Stimulated activated CD4-positive, alpha-beta T cell treated with anti-CD3 and anti-CD28 coated beads, Interleukin-12 subunit alpha, Interleukin-12 subunit beta, amount 100 ng/mL, for 4 hours (primary cell): ENCODE results near the gene KAZN.

ENCODE experiments used
- DNase-seq: peaks from one replicate; pipeline ENCODE4 v3.0.0-alpha.2; 2020

KAZN gene

DNA sequence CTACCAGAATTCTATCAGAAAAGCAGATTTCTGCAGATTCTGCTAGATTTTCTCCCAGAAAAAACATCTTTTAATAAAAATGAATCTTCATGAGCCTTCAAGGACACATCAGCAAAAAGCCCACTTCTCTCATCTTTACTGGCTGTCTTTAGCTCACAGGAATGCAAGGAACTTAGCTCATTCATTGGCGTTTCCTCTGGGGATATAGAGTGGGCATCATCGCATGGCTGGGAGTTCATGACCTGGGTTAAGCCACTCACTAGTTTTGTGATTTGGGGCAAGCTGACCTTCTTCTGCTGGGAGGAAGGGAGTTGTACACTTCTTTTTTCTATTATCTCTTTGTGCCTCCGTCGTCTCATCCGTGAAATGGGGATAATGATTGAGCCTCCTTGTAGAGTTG is 149.7 kb downstream of the KAZN start:
- DNase-seq: no peak

DNA sequence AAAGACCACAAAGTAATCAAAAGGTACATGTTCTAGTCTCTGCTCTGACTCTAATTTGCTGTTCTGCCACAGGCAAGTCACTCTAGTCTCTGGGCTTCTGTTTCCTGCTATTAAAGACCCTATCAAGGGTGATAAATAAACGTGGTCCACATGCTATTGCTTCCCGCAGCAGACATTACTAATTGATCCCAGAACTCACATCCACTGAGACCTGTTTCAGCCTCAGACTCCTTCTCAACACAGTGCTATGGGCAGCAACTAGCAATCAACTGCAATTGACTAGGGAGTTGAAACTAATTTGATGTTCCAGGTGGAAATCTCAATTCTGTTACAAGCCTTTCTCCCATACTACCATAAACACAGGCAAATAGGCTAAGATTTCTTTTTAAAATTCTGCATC is 150.5 kb downstream of the KAZN start:
- no peak for DNase-seq

DNA sequence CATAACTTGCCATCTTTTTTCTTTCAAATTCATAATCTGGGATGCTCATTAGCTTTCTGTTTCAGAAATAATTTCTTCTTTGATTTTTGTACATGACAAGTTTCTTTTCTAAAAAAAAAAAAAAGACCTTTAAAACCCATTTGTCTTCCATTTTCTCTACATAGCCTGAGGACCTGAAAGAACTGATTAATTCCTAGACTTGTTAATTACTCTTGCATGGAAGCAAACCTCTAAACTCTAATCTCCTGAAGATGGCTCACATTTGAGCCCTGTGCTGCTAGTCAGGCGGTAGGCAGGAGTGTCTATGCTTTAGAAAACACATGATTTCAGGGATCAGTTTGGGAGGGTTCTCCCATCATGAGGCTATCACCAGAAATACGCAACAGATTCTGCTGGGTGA is 152.0 kb downstream of the KAZN start:
- DNase-seq: no peak

DNA sequence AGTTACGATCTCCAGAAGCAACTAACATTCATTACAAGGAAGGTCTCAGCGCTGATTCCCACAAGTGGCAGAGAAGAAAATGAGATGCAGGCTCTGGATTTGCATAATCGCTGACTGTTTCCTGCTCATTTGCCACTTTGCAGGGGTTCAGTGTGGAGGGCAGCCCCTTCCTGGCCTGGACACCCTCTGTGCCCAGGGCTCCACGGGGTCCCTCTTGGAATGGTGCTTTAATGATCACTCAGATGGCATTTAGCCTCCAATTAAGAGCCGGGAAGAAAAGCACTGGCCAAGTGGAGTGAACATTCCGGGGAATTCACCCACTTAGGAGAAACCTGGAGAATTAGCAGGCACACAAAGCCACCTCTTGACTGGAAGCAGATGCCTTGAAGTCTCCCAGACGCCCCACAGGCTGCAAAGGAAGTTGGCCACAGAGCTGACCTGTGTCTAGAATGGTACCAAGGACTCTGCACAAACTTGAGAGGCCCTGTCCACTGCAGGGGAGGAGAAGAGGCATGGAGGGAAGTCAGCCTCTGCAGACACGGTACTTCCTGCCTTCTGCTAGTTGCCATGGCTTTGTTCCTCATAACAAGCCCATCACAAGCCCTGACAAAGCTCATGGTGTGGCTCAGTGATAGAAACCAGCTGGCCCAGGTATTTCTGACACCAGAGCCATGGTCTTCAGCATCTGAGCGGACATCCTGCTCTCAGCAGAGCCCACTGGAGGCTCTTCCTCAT is 157.2 kb downstream of the KAZN start:
- DNase-seq: no peak

DNA sequence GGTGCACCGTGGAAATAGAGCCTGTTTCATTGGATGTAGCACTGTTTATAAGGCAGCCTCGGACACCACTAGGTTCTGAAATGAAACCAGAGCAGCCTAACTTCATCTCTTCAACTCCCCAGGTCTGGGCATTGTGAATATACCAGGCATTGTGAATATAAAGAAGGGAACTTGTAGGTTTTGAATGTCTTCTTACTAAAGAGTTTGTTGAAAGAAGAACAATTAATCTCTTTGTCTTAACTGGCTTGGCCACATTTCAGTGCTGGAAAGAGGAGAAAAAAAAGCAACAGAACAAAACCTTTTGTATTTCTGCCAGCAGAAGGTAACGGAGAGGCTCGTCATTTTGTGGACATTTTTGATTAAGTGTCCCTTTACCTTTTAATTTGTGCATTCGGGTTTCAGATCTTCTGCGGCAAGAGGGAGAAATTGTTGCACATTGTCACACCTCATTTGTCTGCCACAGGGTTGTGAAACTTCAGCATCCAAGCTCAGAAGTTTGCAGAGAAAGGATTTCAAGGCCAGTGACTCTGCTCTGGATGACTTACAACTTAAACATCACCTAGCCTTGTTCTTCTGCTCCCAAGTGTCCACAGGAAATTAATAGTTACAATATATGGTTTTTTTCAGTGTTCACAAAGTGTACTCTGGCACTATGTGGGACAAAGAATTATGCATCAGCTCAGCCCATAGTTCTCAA is 158.3 kb downstream of the KAZN start:
- DNase-seq: no peak

DNA sequence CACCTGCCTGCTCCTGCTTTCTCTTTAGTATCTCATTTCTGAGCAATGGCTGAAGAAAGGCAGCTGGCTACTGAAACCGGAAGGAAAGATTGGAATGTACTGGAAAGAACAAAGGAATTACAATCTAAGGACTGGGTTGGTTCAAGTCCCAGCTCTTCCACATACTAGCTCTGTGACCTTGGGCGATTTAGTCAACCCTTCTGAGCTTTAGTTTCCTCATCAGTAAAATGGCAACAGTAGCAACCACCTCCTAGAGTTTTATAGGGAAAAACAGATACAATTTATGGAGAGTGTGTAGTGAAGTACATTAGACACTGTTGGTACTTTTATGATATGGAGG is 158.8 kb downstream of the KAZN start:
- DNase-seq: no peak

DNA sequence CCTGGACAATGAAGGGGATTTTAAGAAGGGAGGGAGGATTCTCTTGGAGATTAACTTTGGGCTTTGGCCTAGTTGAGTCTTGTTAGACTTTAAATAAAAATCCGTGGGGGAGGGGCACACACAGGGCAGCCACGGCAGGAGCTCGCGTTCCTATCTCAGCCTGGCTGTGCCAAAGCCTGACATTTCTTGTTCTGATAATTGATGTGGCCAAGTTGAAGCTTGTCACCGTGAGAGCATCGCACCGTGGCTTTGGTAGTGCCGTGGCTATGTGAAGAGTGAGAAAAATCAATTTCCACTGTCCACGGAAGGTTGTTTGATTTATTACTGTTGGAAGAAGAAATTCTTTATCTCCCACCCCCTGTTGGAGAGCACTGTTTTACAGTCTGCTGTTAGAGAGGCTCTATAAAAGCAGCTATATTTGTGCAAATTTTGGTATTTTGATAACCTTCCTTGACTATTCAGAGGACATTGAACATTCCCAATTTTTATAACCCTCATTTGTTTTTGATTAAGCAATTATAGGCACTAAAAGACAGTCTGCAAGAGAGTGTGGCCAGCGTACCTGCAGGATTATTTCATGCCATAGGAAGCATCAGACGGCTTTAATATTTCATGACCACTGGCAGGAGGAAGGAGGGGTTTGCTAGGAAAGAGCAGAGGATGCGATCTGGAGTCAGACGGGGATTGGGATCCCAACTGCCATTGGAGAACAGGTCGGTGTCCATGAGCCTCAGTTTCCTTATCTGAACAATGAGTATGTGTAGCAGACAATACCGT is 160.7 kb downstream of the KAZN start:
- DNase-seq: no peak

DNA sequence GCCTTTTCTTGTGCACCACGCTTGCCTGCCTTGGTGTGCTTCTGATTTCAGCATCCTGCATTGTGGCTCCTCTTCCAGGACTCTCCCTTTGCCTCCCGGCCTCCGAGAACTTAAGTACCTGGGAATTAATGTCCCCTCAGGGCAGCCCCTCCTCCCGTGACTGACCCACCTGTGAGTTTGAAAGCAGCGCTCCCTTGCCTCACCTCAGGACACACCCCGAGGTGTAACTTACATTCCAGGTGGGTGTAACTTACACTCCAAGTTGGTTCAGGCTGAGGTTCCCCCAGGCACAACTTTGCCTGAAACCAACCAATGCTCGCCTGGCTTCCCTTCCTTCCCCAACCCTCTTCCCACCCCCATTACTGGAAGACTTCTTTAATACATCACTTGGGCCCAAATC is 161.4 kb downstream of the KAZN start:
- no peak for DNase-seq

DNA sequence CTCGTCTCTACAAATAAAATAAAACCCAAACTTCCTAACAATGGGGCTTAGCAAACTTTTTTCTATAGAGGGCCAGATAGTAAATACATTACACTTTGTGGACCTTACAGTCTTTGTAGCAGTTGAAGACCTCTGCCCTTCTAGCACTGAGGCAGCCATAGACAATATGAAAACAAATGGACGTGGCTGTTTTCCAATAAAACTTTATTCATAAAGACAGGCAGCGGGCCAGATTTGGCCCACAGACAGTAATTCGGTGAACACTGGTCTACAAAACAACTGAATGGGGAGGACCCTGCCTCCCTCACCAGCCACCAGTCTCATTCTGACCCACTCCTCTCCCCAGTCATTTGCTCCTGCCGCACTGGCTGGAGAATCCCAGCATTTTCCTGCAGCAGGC is 162.3 kb downstream of the KAZN start:
- no peak for DNase-seq

DNA sequence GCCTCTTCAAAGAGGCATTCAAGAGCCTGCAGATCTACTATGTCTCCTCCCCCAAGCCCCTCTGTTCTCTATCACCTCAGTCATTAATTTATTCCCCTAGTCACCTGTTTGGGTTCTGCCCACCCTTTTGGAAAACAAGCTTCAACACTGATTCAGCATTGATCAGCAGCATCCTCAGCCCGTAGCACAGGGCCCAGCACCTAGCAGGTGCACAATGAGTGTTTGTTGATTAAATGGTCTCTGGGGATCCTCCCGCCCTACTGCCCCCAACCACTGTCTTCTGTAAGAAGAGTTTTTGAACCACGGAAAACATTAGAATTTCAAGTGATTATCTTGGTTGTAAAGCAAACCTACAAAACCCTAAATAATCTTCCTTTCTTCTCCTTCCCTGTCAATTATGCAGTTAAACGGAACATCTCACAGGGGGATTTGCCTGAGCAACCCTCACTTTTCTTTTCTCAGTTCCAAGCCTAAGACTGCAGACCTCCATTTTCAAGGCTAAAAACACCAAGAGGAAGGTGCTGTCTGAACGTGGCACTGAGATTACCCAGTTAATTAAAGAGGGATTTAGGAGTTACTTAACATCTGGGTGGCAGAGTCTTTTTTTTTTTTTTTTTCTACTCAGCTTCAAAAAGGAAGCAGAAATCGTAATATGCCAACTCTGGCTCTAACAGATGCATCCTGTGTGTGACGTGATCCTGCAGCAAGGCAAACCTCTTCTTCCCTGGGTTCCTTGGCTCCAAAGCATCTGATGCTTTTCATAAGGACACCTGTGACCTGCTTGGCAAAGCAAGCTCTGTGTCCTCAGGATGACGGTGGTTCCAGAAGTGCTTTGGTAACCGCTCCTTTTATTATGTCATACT is 163.0 kb downstream of the KAZN start:
- no peak for DNase-seq

DNA sequence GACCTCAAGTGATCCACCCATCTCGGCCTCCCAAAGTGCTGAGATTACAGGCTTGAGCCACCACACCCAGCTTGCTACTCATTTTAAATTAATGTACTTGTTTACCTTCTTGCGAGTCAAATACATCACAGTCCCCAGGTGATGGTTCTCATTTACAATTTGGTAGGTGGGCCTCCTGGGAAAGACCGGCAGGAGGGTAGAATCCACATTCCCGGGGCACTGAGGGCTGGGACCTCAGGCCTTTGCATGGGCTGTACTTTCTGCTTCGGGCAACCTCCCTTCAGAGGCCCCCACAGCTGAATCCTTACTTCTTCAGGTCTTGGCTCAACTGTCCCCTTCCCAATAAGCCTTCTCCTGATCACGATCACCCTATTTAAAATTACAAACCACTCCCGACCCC is 165.5 kb downstream of the KAZN start:
- DNase-seq: no peak

DNA sequence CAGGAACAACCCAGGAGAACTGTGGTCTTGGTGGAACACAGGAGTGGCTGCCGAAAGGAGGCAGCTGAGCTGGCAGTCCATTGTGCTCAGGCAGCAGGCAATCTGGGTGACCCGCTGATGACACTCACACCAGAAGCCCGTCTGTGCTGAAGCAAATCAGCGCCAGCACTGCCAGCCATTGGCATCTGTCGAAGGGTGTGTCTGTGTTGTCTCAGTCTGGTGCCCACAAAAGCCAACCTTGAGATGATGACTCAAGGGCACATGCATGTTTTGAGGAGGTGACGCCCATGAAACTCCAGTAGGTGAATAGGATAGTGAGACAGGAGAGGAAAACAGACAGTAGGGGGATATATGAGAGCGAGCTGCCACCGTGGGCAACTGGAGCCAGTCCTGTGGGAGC is 167.3 kb downstream of the KAZN start:
- no peak for DNase-seq

DNA sequence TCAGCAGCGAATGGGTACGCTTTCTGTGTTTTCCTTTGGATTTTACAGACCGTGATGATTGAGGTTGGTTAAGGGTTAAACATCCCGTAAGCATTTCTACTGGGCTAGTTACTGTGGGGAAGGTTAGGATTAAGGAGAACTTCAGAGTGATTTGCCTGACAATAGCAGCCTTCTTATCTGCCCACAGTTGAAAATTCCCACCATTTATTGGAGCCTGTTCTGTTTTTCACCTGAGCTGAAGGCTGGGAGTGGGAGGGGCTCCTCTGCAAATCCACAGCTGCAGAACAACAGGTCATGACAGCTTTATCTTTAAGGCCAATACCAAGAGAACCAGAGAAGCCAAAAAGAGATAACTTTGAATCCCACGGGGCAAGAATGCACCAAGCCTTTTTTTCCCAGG is 168.6 kb downstream of the KAZN start:
- no peak for DNase-seq

DNA sequence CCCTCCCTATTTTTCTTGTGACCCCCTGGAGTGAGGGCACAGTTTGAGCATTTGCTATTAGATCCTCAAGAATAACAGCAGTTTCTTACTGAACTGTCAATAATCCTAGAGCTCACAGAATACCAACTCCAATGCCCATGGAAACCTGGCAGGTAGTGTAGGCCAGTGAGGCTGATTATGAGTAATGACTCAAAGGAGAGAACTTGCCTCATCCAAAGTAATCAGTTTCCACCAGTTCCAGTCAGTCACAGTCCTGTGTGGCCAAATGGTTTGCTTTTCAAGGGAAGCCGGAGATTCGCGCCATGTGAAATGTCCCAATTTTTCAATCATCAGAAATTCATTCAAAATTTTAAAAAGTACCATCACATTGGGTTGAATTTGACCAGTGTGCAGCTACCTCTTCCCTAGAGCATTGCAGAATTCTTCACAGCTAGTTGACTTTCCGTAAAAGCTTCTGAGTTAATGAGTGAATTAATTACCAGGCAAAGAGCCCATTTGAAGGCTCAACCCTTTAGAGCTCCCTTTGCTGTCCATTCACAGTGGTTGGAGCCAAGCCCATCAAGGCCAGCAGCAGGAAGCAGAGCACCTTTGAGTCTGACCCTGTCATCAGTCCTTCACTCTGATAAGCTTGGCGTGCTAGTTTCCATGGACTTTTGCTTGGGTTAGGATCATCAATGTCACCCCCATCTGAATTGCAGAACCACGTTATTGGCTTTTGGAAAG is 170.3 kb downstream of the KAZN start:
- no peak for DNase-seq

DNA sequence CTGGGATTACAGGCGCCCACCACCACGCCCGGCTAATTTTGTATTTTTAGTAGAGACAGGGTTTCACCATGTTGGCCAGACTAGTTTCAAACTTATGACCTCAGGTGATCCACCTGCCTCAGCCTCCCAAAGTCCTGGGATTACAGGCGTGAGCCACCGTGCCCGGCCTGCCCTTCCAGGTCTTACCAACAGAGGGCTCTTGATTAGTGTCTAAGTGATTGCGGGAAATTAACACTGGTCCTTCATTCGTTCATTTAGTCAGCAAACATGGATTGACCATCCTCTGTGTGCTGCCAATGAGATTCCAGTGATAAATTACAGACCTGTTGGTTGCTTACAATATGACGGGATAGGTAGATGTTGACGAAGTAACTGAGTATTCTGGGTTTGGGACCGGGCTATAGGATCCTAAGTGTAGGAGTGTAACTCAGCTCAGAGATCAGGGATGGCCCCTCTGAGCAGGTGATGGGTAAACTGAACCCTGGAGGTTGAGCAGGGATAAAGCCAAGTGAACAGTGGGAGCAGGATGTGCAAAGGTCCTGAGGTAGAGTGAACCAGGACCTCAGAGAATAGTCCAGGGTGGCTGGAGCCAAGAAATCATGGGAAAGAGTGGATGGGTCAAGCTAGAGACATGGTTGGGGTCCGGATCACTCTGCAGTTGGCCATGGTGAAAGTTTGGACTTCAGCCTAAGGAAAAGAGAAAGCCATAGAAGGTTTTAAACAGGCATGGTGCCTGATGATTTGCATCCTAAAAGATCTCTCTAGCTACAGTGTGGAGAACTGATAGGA is 171.2 kb downstream of the KAZN start:
- no peak for DNase-seq

DNA sequence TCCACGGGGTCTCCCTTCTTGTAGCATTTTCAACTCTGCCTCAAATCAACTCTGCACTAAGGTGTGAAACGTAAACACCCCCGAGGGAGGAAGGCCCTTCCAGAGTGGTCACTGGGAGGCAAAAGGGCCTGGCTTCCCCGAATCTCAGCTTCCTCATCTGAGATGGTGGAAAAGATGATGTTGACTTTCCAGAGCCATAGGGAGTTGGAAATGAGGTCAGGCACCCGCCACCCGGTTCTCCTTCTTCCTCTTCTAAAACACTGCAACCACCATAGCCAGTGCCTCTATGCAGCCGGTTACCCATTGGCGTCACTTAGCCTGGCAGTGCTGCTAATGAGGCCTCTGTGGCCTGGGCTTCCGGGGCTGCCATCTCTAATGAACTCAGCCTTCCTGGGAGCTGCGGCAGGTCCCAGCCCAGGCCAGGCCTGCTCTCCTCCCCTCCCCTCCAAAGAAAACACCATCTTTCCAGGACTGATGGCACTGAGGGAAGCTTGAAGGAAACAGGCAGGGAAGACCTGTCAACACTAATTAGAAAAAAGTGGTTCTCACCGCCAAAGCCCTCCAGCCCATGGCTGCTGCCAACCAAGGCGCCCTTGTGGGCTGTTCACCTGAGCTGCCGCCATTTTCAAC is 175.0 kb downstream of the KAZN start:
- DNase-seq: no peak

DNA sequence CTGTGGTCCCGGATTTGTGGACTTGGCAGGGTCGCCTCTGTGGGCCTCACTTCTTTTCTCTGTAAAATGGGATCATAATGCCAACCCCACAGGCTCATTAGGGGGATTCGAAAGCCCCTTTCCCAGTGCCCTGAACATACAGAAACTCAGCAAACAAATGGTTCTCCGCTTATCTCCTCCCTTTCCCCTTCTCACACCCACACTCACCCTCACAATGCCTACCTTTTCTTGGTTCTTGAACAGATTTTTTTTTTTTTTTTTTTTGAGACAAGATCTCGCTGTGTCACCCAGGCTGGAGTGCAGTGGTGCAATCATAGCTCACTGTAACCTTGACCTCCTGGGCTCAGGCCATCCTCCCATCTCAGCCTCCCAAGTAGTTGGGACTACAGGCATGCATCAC is 175.7 kb downstream of the KAZN start:
- no peak for DNase-seq

DNA sequence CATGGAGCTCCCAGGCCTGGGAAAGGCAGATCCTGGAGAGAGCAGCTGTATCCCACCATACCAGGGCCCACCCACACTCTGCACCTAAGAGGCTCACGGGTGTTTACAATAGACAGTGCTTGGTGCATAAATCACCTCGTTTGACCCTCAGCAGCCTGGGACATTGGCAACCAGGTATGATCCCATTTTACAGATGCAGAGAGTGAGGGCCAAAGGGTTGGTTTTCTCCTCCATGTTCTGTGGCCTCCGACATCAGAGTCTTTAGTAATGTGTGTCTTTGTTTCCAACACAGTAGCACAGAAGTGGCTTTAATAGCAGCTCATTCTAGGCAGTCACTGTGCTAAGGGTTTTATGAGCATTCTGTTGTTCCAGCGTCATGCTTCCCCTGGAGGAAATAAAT is 176.5 kb downstream of the KAZN start:
- no peak for DNase-seq

DNA sequence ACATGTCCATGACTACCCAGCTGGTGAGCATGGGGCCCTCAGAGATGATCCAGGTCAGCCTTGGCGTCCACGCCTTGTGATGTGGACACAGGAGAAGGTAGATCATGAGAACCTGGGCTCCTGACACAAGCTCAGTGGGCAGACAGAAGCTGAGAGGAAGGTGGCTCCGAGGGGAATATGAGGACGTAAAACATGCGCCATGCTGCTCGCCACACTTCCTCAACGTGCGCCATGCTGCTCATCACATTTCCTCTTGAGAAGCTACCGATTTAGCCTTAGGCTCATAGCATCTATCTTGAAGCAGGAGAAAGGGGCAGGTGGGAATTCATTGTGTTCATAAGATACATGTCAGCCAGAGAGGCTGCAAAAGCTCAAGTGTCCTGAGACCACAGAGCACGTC is 176.9 kb downstream of the KAZN start:
- DNase-seq: no peak

DNA sequence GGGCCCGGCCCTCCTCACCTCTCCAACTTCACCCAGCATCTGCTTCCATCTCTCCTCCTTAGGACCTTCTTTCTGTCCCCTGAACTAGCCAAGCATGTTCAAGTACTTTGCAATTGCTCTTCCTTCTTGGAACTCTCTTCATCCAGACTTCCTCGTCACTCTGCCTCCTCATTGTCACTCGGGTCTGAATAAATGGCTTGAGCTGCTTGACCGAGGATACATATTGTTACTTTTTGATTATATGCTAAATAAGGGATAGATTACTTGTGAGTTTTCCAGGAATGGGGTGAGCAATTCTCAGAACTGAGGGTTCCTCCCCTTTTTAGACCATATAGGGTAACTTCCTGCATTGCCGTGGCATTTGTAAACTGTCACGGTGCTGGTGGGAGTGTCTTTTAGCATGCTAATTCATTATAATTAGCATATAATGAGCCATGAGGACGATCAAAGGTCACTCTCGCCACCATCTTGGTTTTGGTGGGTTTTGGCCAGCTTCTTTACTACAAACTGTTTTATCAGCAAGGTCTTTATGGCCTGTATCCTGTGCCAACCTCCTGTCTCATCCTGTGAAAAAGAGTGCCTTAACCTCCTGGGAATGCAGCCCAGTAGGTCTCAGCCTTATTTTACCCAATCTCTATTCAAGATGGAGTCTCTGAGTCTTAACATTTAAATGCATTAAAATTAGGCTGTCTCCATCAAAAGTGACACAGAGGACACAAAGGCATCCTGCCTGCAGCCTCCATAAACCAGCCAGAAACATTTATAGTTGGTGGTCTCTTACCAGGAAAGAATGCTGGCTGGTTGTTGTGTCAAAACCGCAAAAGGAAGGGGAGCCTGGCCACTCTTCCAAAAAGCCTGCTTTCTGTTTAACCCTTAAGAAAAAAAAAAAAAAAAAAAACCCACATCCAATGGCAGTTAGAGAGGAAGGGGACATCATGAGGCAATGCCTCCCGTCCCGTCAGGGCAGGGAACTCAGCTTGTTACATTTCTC is 179.3 kb downstream of the KAZN start:
- DNase-seq: no peak
